Kasumi-1 (cell line): ENCODE data around the gene MCF2L2.
A peak's percentile ranks its signal among the peaks of the same experiment; 100 is the strongest.
"Not testable (repeated sequence)": the region's sequence is repeated elsewhere in the genome, so short reads cannot be mapped to it uniquely, and the experiment has no call there.

Experiments used
- DNase-seq, 2 experiments: peaks; one replicate each; lab custom pipeline; 2025; lab: John Stamatoyannopoulos, UW

The MCF2L2 gene

GRCh38 chr3:183396662-183397391, 31.6 kb downstream of the MCF2L2 start:
- DNase-seq, result no peak

GRCh38 chr3:183394150-183394549, 34.3 kb downstream of the MCF2L2 start:
- DNase-seq, result no peak

GRCh38 chr3:183393625-183394024, 34.8 kb downstream of the MCF2L2 start:
- no peak for DNase-seq

GRCh38 chr3:183392186-183393034, 36.0 kb downstream of the MCF2L2 start:
- DNase-seq, result no peak

- DNase-seq, result no peak
Measured at GRCh38 chr3:183391460-183391859, 37.0 kb downstream of the MCF2L2 start.

- DNase-seq, result no peak
Measured at GRCh38 chr3:183390844-183391243, 37.6 kb downstream of the MCF2L2 start.

GRCh38 chr3:183388213-183388895, 40.1 kb downstream of the MCF2L2 start:
- DNase-seq, result no peak

- no peak for DNase-seq
Measured at GRCh38 chr3:183387797-183388196, 40.6 kb downstream of the MCF2L2 start.

GRCh38 chr3:183386651-183387050, 41.8 kb downstream of the MCF2L2 start:
- no peak for DNase-seq

GRCh38 chr3:183385698-183386613, 42.5 kb downstream of the MCF2L2 start:
- DNase-seq, result peak; percentile 82 to 91

GRCh38 chr3:183381673-183382072, 46.7 kb downstream of the MCF2L2 start:
- no peak for DNase-seq

GRCh38 chr3:183381179-183381578, 47.2 kb downstream of the MCF2L2 start:
- no peak for DNase-seq

- no peak for DNase-seq
Measured at GRCh38 chr3:183378951-183379350, 49.5 kb downstream of the MCF2L2 start.

- DNase-seq, result no peak
Measured at GRCh38 chr3:183378545-183378944, 49.9 kb downstream of the MCF2L2 start.

GRCh38 chr3:183378008-183378407, 50.4 kb downstream of the MCF2L2 start:
- no peak for DNase-seq

GRCh38 chr3:183377307-183377959, 51.0 kb downstream of the MCF2L2 start:
- DNase-seq, result no peak

- peak; percentile 84 to 88 for DNase-seq
Measured at GRCh38 chr3:183375787-183376186, 52.6 kb downstream of the MCF2L2 start.

GRCh38 chr3:183375337-183375736, 53.1 kb downstream of the MCF2L2 start:
- DNase-seq, result no peak

- no peak for DNase-seq
Measured at GRCh38 chr3:183372911-183373310, 55.5 kb downstream of the MCF2L2 start.

- not testable (repeated sequence) for DNase-seq
Measured at GRCh38 chr3:183371600-183371968, 56.8 kb downstream of the MCF2L2 start.

GRCh38 chr3:183370391-183370790, 58.0 kb downstream of the MCF2L2 start:
- no peak for DNase-seq
